Measurements from ENCODE around the gene SPOCK1.

SPOCK1 gene

DNA sequence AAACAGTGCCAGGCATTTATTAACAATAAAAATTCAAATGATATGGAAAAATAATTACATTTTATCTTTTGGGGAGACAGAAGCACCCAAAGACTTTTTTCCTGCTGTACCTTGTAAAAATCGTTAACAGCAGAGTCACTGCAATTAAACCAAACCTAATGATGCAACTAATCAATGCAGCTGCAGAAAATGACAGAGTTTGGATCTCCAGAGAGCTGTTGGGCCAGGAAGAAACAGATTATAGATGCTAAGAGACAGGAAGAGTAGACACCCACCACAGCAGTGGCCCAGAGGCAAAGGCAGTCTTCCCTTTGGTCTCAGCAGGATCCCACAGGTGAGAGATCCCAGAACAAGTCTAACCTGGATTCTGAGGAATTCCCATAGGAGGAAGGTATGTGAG, 53.0 kb downstream of the SPOCK1 start:
- Mint-ChIP-seq H3K36me3 (no peaks in the 10 kb centered on the region), H3K4me3 (no peak overlapping the region), H3K9me3 (peaks cover 3% of the 10 kb centered on the region), H3K27ac (no peak overlapping the region), H3K27me3 (peaks cover 10% of the 10 kb centered on the region), H3K4me1 (no peaks in the 10 kb centered on the region)
- ATAC-seq (ENCODE audit: low read depth) (no peak), DNase-seq (ENCODE audit: low spot score in 2 of 2) (no peak)

DNA sequence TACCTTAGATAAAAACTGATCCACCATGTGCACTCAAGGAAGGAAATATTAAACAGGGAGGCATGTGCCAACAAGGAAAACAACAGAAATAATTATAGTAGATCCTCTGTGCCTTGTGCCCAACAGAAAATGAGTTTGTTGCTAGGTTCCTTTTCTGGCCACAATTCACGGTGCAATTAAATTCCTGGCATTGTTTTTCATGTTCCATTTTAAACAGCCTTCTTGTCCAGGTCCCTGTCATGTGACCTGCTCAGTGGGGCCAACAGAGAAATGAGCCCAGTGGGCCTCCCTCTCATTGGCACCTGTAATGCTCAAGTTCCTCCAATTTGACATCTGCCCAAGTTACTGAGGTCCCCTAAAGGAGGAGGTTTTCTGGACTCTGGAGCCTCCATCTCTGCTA, 56.5 kb downstream of the SPOCK1 start:
- DNase-seq (ENCODE audit: low spot score in 2 of 2), result no peak
- Mint-ChIP-seq H3K36me3 (no peaks in the 10 kb centered on the region), H3K9me3 (no peaks in the 10 kb centered on the region), H3K4me1 (no peaks in the 10 kb centered on the region), H3K27ac (no peak overlapping the region), H3K4me3 (no peak overlapping the region), H3K27me3 (peaks cover 6% of the 10 kb centered on the region)
- ATAC-seq (ENCODE audit: low read depth), result no peak

DNA sequence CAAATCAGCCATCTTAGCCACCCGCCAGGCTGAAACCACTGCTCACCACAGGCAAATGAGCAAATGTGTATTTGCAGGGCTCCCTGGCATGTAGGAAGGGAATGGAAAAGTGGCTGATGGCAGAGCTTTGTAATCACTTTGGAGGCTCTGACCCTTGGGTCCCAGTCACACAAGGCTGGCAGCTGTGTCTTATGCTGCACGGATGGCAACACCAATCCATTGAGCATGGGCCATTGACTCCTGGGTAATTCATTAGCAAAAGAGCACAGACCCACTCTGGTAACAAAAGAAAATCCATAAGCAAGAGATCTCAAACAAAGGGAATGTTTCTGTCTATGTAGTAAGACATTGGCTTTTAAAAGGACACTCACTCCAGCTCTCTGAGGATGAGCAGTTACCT, 57.6 kb downstream of the SPOCK1 start:
- no peak overlapping the region for H3K4me3 Mint-ChIP-seq
- no peaks in the 10 kb centered on the region for H3K36me3 Mint-ChIP-seq
- H3K9me3 Mint-ChIP-seq, result no peaks in the 10 kb centered on the region
- H3K27ac Mint-ChIP-seq, result no peak overlapping the region
- no peak for ATAC-seq (ENCODE audit: low read depth)
- H3K27me3 Mint-ChIP-seq, result peaks cover 6% of the 10 kb centered on the region
- no peaks in the 10 kb centered on the region for H3K4me1 Mint-ChIP-seq
- no peak for DNase-seq (ENCODE audit: low spot score in 2 of 2)

DNA sequence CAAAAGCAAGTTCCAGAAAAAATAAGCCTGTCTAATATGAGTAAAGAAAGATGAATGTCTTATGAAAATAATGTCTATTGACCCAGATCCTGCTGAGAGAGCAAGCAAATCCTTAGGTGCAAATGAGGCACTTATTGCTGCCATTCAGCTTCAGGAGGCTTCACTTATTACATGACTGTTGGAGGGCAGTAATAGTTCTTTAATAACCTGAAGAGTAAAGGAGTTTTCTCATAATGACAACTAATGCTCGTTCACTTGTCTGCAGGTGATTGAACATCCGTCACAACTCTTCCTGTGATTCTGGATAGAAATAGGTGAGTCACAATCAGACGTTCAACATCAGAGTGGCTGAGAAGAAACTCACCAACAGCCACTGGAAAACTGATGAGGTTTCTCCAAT, 58.3 kb downstream of the SPOCK1 start:
- Mint-ChIP-seq H3K4me3 (no peak overlapping the region), H3K9me3 (no peaks in the 10 kb centered on the region), H3K36me3 (no peaks in the 10 kb centered on the region), H3K4me1 (no peaks in the 10 kb centered on the region), H3K27me3 (peaks cover 3% of the 10 kb centered on the region), H3K27ac (no peak overlapping the region)
- ATAC-seq (ENCODE audit: low read depth), result no peak
- DNase-seq (ENCODE audit: low spot score in 2 of 2), result no peak

DNA sequence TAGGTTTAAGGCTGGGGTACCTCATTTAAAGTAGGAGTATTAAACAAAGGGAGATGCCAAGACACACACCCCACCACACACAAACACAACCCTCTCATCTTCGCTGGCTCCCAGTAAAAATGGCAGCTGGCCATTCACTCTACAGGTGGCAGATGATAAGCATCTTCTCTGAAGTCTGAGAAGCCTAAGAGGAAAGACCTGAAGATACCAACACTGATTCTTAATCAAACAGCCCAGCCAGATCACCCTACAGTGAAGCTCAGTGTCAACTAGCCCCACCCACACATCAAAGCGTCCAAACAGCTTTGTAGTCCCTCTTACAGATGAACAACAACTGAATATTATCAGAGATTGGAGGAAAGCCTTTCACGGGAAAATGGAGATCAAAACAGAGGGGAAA, 59.5 kb downstream of the SPOCK1 start:
- no peak overlapping the region for H3K4me3 Mint-ChIP-seq
- H3K9me3 Mint-ChIP-seq, result no peaks in the 10 kb centered on the region
- peaks cover 3% of the 10 kb centered on the region for H3K27me3 Mint-ChIP-seq
- H3K27ac Mint-ChIP-seq, result no peak overlapping the region
- DNase-seq (ENCODE audit: low spot score in 2 of 2), result no peak
- ATAC-seq (ENCODE audit: low read depth), result no peak
- H3K4me1 Mint-ChIP-seq, result no peaks in the 10 kb centered on the region
- H3K36me3 Mint-ChIP-seq, result no peaks in the 10 kb centered on the region

DNA sequence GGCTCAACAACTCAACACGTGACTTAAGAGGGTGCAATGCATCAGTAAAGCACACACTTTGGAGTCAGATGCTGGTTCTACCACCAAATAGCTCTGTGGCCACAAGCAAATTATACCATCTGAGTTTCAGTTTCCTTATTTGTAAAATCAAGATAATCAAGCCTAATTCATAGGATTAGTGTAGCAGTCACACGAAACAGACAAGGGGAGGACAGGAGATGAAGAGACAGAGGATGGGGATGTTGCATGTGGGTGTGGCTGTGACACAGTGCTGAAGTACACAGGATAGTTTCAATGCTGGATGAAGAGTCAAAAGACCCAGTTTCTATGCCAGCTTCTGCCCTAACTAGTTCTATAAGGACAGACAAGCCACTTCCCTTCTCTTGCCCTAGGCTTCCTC, 60.2 kb downstream of the SPOCK1 start:
- no peaks in the 10 kb centered on the region for H3K27me3 Mint-ChIP-seq
- H3K27ac Mint-ChIP-seq, result no peak overlapping the region
- H3K4me1 Mint-ChIP-seq, result no peaks in the 10 kb centered on the region
- H3K36me3 Mint-ChIP-seq, result no peaks in the 10 kb centered on the region
- ATAC-seq (ENCODE audit: low read depth) (no peak), DNase-seq (ENCODE audit: low spot score in 2 of 2) (no peak)
- H3K9me3 Mint-ChIP-seq, result no peaks in the 10 kb centered on the region
- no peak overlapping the region for H3K4me3 Mint-ChIP-seq

DNA sequence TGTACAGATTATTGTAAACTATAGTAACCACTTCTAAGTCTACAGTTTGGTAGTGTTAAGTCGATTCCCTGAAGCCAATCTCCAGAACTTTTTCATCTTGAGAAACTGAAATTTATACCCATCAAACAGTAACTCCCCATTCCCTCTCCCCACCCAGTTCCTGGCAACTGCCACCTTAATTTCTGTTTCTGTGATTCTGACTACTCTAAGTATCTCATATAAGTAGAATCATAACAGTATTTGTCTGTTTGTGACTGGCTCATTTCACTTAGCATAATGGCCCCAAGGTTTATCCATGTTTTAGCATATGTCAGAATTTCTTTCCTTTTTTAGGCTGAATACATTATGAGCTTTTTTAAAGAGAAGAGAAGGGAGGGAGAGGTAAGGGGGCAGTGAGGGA, 61.4 kb downstream of the SPOCK1 start:
- Mint-ChIP-seq H3K36me3 (no peaks in the 10 kb centered on the region), H3K4me1 (no peaks in the 10 kb centered on the region), H3K27me3 (no peaks in the 10 kb centered on the region), H3K4me3 (no peak overlapping the region), H3K27ac (no peak overlapping the region), H3K9me3 (no peaks in the 10 kb centered on the region)
- ATAC-seq (ENCODE audit: low read depth) (no peak), DNase-seq (ENCODE audit: low spot score in 2 of 2) (no peak)

DNA sequence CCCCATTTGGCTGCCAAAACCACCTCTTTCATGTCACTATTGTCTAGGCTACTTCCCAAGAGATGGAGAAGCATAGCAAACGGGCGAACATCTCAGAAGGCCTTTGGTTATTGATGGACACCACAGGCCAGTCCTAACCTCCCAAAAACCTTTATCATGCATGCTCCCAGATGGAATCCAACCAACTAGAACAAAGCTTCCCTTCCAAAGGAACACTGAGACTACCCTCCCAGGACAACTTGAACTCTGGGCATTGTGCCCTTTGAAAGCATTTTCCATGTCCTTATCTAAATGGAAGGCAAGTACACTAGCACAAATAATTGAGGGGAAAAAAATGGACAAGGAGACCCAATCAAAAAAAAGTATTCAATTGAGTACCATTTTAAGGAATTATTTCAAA, 65.6 kb downstream of the SPOCK1 start:
- DNase-seq (ENCODE audit: low spot score in 2 of 2) (no peak), ATAC-seq (ENCODE audit: low read depth) (no peak)
- no peaks in the 10 kb centered on the region for H3K9me3 Mint-ChIP-seq
- no peaks in the 10 kb centered on the region for H3K36me3 Mint-ChIP-seq
- H3K4me1 Mint-ChIP-seq, result no peaks in the 10 kb centered on the region
- no peak overlapping the region for H3K4me3 Mint-ChIP-seq
- no peak overlapping the region for H3K27ac Mint-ChIP-seq
- peaks cover 2% of the 10 kb centered on the region for H3K27me3 Mint-ChIP-seq

DNA sequence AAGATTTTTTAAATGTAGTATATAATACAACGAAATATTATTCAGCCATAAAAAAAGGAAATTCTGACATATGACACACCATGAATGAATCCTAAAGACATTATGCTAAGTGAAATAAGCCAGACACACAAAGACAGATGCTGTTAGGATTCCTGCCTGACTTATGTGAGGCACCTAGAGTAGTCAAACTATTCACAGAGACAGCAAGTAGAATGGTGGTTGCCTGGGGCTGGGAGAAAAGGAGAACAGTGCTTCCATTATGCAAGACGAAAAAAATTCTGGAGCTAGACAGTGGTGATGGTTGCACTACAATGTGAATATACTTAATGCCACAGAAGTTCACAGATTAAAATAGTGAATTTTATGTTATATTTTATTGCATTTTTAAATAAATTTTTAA, 66.8 kb downstream of the SPOCK1 start:
- H3K27me3 Mint-ChIP-seq, result peaks cover 2% of the 10 kb centered on the region
- H3K36me3 Mint-ChIP-seq, result no peaks in the 10 kb centered on the region
- H3K4me3 Mint-ChIP-seq, result no peak overlapping the region
- ATAC-seq (ENCODE audit: low read depth) (no peak), DNase-seq (ENCODE audit: low spot score in 2 of 2) (no peak)
- H3K9me3 Mint-ChIP-seq, result no peaks in the 10 kb centered on the region
- H3K27ac Mint-ChIP-seq, result no peak overlapping the region
- no peaks in the 10 kb centered on the region for H3K4me1 Mint-ChIP-seq

DNA sequence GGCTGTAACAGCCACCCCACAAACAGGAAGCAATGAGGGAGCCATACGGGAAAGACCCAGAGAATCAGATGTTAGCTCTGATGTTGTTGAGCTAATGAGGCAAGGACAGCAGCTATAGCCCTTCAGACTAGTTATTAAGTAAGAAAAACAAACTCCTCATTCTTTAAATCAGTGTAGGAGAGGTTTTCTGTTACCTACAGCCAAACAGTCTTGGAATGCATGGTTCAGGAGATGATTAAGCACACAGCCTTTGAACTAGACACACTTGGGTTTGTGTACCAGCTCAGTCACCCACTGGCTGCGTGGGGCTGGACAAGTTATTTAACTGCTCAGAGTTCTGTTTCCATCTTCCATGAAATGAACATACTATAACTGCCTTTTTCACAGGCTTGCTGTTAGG, 68.1 kb downstream of the SPOCK1 start:
- no peak overlapping the region for H3K4me3 Mint-ChIP-seq

DNA sequence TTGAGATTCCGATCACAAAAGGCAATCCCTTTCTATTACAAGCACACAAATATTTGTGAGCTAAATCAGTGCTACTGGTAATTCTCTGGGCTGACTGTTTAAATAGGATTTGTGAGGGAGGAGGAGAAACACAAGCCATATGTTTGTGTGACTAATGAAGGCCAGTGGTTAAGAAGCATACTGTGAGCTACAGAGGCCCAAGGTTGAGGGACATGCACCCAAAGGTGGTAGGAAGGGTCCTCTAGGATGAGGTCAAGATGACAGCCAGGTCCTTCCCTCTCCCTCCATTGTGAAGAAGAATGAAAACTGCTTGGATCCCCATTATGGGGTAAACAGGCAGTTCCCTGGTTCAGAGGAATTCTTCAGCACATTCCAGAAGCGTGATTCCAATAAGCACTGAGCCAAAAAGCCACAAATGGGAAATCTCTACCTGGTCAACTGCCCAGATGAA, 83.9 kb downstream of the SPOCK1 start:
- no peak for DNase-seq (ENCODE audit: low spot score in 2 of 2)
- no peak overlapping the region for H3K4me3 Mint-ChIP-seq
- no peaks in the 10 kb centered on the region for H3K36me3 Mint-ChIP-seq
- H3K4me1 Mint-ChIP-seq, result no peaks in the 10 kb centered on the region
- H3K9me3 Mint-ChIP-seq, result peaks cover 10% of the 10 kb centered on the region
- no peak for ATAC-seq (ENCODE audit: low read depth)
- H3K27me3 Mint-ChIP-seq, result peaks cover 3% of the 10 kb centered on the region
- H3K27ac Mint-ChIP-seq, result no peak overlapping the region

More for the DNA sequence above, 68.1 kb downstream of the SPOCK1 start:
- Mint-ChIP-seq H3K36me3 (no peaks in the 10 kb centered on the region), H3K4me1 (no peaks in the 10 kb centered on the region), H3K9me3 (no peaks in the 10 kb centered on the region), H3K27me3 (peaks cover 2% of the 10 kb centered on the region), H3K27ac (no peak overlapping the region)
- ATAC-seq (ENCODE audit: low read depth), result no peak
- DNase-seq (ENCODE audit: low spot score in 2 of 2), result no peak

DNA sequence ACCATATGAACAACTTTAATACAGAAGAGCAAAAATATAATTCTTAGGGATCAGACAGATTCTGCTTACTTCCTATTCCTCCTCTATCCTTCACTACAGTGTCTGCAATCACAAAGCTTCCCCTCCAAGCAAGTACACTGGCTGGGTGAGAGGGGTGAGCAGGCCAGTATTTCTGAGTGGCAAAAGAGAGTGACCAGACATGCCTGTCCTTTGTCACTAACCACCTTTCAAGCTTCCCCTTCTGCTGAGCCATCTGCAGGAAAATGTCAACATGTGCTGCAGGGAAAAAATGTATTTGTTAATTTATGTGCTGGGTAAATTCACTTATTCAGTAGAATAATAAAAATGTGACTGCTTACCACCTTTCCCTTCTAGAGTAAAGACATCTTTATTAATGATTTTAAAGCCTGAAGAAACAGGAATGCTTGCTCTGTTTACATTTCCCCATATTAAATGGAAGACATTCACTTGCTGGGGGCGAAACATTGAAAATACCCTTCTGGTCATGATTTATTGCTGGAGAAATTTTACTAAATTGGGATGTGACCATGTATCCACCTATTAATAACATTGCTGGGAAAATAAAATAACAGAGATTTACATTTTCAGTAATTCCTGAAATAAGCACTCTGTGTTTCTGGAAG, 84.9 kb downstream of the SPOCK1 start:
- Mint-ChIP-seq H3K27ac (no peak overlapping the region), H3K4me3 (no peak overlapping the region), H3K4me1 (no peaks in the 10 kb centered on the region), H3K9me3 (peaks cover 10% of the 10 kb centered on the region), H3K27me3 (peaks cover 3% of the 10 kb centered on the region), H3K36me3 (no peaks in the 10 kb centered on the region)
- no peak for ATAC-seq (ENCODE audit: low read depth)
- DNase-seq (ENCODE audit: low spot score in 2 of 2), result no peak

DNA sequence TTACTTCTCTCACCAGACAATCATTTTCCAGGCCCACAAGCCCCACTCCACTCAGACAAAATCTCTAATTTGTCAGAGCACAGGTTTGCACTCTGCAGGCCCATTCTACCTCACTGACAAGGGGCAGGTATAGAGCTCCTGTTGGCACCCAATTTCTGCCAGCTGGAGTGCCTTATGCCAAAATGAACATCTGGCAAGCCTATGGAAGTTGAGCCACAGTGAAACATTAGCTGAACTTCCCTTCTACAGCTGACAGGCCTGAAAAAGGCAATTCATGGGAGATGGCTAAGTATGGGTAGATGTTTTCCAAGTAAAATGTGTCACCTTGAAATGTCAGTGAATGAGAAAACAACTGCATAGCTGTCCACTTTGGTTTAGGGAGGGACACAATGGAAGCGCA, 87.0 kb downstream of the SPOCK1 start:
- Mint-ChIP-seq H3K27me3 (peaks cover 3% of the 10 kb centered on the region), H3K27ac (no peak overlapping the region), H3K9me3 (peaks cover 8% of the 10 kb centered on the region), H3K36me3 (no peaks in the 10 kb centered on the region), H3K4me1 (no peaks in the 10 kb centered on the region), H3K4me3 (no peak overlapping the region)
- DNase-seq (ENCODE audit: low spot score in 2 of 2) (no peak), ATAC-seq (ENCODE audit: low read depth) (no peak)

DNA sequence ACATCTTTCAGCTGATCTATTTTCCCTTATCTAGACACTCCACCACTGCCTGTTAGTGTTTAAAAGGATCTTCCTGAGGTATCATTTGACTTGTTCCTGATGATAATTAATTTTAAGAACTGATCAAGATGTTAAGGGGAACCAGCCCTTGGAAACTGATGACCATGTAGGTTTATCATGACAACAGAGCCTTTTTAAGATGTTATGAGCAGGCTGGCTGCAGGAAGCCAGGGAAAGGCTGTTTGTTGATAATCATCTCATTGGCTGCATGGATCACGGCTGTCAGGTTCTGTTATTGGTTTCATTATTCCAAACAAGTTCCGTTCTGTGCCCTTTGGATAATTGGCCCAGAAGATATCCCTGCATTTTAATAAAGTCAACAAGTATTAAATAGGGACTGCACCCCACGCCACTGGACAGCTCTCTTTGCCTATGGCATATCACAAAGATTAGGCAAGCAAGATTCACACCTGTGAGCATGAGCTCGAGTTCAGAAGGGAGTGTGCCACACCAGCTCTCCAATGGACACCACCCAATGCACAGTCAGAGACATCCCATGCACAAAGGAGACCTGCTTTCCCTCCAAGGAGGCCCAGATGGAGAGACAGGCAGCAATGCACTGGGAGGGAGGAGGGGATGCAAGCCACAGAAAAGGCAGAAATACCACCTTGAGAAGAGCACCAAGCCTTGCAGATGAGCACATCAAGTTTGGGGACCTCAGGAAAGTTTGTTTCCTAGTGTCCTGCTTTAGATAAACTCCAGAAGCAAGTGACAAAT, 88.7 kb downstream of the SPOCK1 start:
- H3K4me3 Mint-ChIP-seq, result no peak overlapping the region
- DNase-seq (ENCODE audit: low spot score in 2 of 2) (no peak), ATAC-seq (ENCODE audit: low read depth) (no peak)
- H3K36me3 Mint-ChIP-seq, result no peaks in the 10 kb centered on the region
- no peaks in the 10 kb centered on the region for H3K4me1 Mint-ChIP-seq
- no peak overlapping the region for H3K27ac Mint-ChIP-seq
- peaks cover 3% of the 10 kb centered on the region for H3K27me3 Mint-ChIP-seq
- peaks cover 5% of the 10 kb centered on the region for H3K9me3 Mint-ChIP-seq

DNA sequence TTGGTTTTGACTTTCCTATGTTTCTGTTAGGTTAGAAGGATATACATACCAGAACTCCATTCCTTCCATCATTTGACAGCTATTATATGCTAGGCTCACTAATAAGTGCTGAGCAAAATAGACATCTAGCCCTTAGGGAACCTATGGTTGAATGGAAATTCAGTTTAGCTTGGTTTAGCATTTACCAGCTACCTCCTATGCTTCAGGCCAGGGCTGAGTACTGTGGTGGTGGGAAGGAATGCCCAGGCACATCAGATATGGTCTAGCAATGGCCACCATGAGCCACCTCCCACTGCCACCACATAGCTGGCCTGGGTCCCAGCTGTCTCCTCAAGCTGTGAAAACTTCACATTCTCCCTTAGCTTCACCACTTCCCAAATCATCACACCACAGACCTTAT, 89.4 kb downstream of the SPOCK1 start:
- Mint-ChIP-seq H3K36me3 (no peaks in the 10 kb centered on the region), H3K4me1 (no peaks in the 10 kb centered on the region), H3K27me3 (peaks cover 3% of the 10 kb centered on the region), H3K4me3 (no peak overlapping the region), H3K27ac (no peak overlapping the region), H3K9me3 (no peaks in the 10 kb centered on the region)
- DNase-seq (ENCODE audit: low spot score in 2 of 2), result no peak
- ATAC-seq (ENCODE audit: low read depth), result no peak

Data from memory B cell (primary cell).